GM19043 (cell line): ENCODE data around the gene ALDH9A1.
A peak's percentile ranks its signal among the peaks of the same experiment; 100 is the strongest.
"Not testable (repeated sequence)": the region's sequence is repeated elsewhere in the genome, so short reads cannot be mapped to it uniquely, and the experiment has no call there.

Experiments used
- ATAC-seq: cut with Tn5 transposase; IDR thresholded peaks from one replicate; pipeline ENCODE4 v1.9.1; 2021; ENCODE audit warnings: low read depth; ENCODE audit not compliant: unreplicated experiment

The ALDH9A1 gene

GRCh38 chr1:165688046-165688445 lies 10.3 kb downstream of the ALDH9A1 start:
- ATAC-seq, result no peak

GRCh38 chr1:165686971-165687433 lies 11.4 kb downstream of the ALDH9A1 start:
- ATAC-seq, result peak; percentile 24

GRCh38 chr1:165686121-165686970 lies 12.0 kb downstream of the ALDH9A1 start:
- peak; percentile 70 for ATAC-seq

- no peak for ATAC-seq
Observed at GRCh38 chr1:165683848-165684485, 14.4 kb downstream of the ALDH9A1 start.

GRCh38 chr1:165680773-165681172 lies 17.6 kb downstream of the ALDH9A1 start:
- not testable (repeated sequence) for ATAC-seq

- ATAC-seq, result no peak
Observed at GRCh38 chr1:165680303-165680702, 18.1 kb downstream of the ALDH9A1 start.

GRCh38 chr1:165679282-165680036 lies 18.9 kb downstream of the ALDH9A1 start:
- ATAC-seq, result no peak

GRCh38 chr1:165678509-165678908 lies 19.9 kb downstream of the ALDH9A1 start:
- ATAC-seq, result no peak

- no peak for ATAC-seq
Observed at GRCh38 chr1:165675794-165676193, 22.6 kb downstream of the ALDH9A1 start.

- ATAC-seq, result no peak
Observed at GRCh38 chr1:165674599-165674998, 23.8 kb downstream of the ALDH9A1 start.

- ATAC-seq, result no peak
Observed at GRCh38 chr1:165671526-165671925, 26.8 kb downstream of the ALDH9A1 start.

- no peak for ATAC-seq
Observed at GRCh38 chr1:165668184-165668583, 30.2 kb downstream of the ALDH9A1 start.

GRCh38 chr1:165666152-165666825 lies 32.1 kb downstream of the ALDH9A1 start:
- no peak for ATAC-seq

GRCh38 chr1:165662186-165662585 lies 36.2 kb downstream of the ALDH9A1 start:
- no peak for ATAC-seq

GRCh38 chr1:165661703-165662102 lies 36.7 kb downstream of the ALDH9A1 start:
- ATAC-seq, result no peak

GRCh38 chr1:165659581-165659895 lies 38.8 kb downstream of the ALDH9A1 start:
- no peak for ATAC-seq

- ATAC-seq, result not testable (repeated sequence)
Observed at GRCh38 chr1:165658766-165659580, 39.4 kb downstream of the ALDH9A1 start.

GRCh38 chr1:165650981-165651625 lies 47.3 kb downstream of the ALDH9A1 start:
- no peak for ATAC-seq

GRCh38 chr1:165648919-165649572 lies 49.3 kb downstream of the ALDH9A1 start:
- ATAC-seq, result no peak
